Small intestine (tissue), 7 donors: ENCODE data around the gene GLDN. TPM values are rescaled to one million over a fixed set of nuclear protein-coding genes. Genes with fewer than 3 reads are reported as not detected.

ENCODE experiments used
- DNase-seq, 2 donors: peaks; one replicate each; pipeline versions ENCODE4 v3.0.0 to v3.0.0-alpha.2; 2013
- FAIRE-seq: peaks from 2 replicates; lab custom pipeline; 2012; peaks lifted over from hg19 to GRCh38; lab: Jason Lieb, UNC
- H3K27ac ChIP-seq, 3 donors: one replicate each; pipeline ENCODE4 v1.5.1; 2013; ENCODE audit warnings: low read length in 2 of 3, mild to moderate bottlenecking in 2 of 3, control low read depth in 1 of 3, inconsistent platforms in 1 of 3, low read depth in 1 of 3, moderate library complexity in 1 of 3
- H3K27me3 ChIP-seq, 3 donors: one replicate each; pipeline ENCODE4 v1.6.1; 2013; ENCODE audit warnings: low read length in 3 of 3, inconsistent platforms in 1 of 3; ENCODE audit not compliant: control insufficient read depth in 3 of 3, insufficient read depth in 3 of 3
- H3K36me3 ChIP-seq, 3 donors: one replicate each; pipeline ENCODE4 v1.6.1; 2013; ENCODE audit warnings: low read length in 3 of 3, inconsistent platforms in 1 of 3, low read depth in 1 of 3, mild to moderate bottlenecking in 1 of 3, moderate library complexity in 1 of 3; ENCODE audit not compliant: control insufficient read depth in 3 of 3, insufficient read depth in 2 of 3
- H3K4me1 ChIP-seq, 3 donors: one replicate each; pipeline ENCODE4 v1.6.1; 2013; ENCODE audit warnings: low read length in 2 of 3, inconsistent platforms in 1 of 3, low read depth in 1 of 3, mild to moderate bottlenecking in 1 of 3, moderate library complexity in 1 of 3; ENCODE audit not compliant: control insufficient read depth in 3 of 3, insufficient read depth in 2 of 3
- H3K4me3 ChIP-seq, 3 donors: one replicate each; pipeline ENCODE4 v1.5.1; 2013; ENCODE audit warnings: low read length in 3 of 3, control low read depth in 1 of 3, inconsistent platforms in 1 of 3, low read depth in 1 of 3, mild to moderate bottlenecking in 1 of 3, moderate library complexity in 1 of 3
- H3K9me3 ChIP-seq, 2 donors: one replicate each; pipeline ENCODE4 v1.6.1; 2013; ENCODE audit warnings: low read depth in 1 of 2, low read length in 1 of 2; ENCODE audit not compliant: control insufficient read depth in 2 of 2, insufficient read depth in 1 of 2
- WGBS, 3 donors: extraction: QIAGEN DNeasy Blood & Tissue Kit; methylation state at CpG; one replicate each; pipeline ENCODE4 v1.1.7; 2013; 5-methylcytosine and 5-hydroxymethylcytosine counted together
- polyA plus RNA-seq, 4 donors: library from polyadenylated mRNA; stranded (reverse) in 3 of 4; unstranded in 1 of 4; fragments of 200-250 nt in 3 of 4; fragments of 120-200 nt in 1 of 4; gene quantifications; one replicate each; pipeline versions ENCODE4 v1.2.1 to v1.2.3, GENCODE V29; 2013
- donor health status: healthy with polysubstance abuse.
- donor health status: control.
- donor health status: control.
- donor health status: Bipolar disorder and iron deficiency.
- donor health status: healthy.

GLDN gene
- polyA plus RNA-seq, 4 donors, result 0.43 to 0.87 (median 0.81) TPM; not detected in 1

- no peak overlapping the region for H3K4me3 ChIP-seq
- peak in 1 of 2 donors; percentile 69 for DNase-seq
- peak overlapping the region in 2 of 3 donors; percentile 19 to 58 for H3K27ac ChIP-seq
- no peaks in the 10 kb centered on the region for H3K9me3 ChIP-seq
- FAIRE-seq, result no peak
- no peaks in the 10 kb centered on the region for H3K36me3 ChIP-seq
- no peaks in the 10 kb centered on the region for H3K27me3 ChIP-seq
- 9 to 39% (median 16%) methylated on average over 2 of the region's 2 CpGs for WGBS, 3 donors
- peaks cover 0 to 43% (median 0%) of the 10 kb centered on the region in 3 donors for H3K4me1 ChIP-seq
These were observed 29.9 kb upstream of the GLDN start for GRCh38 chr15:51311510-51311909.

GRCh38 chr15:51312166-51313073 lies 29.0 kb upstream of the GLDN start:
- FAIRE-seq (no peak), DNase-seq (peak in 1 of 2 donors; percentile 39)
- Histone ChIP-seq H3K4me1 (peaks cover 0 to 49% (median 0%) of the 10 kb centered on the region in 3 donors), H3K9me3 (no peaks in the 10 kb centered on the region), H3K27ac (peak overlapping the region in 2 of 3 donors; percentile 50 to 58), H3K36me3 (no peaks in the 10 kb centered on the region), H3K27me3 (no peaks in the 10 kb centered on the region), H3K4me3 (no peak overlapping the region)
- WGBS, 3 donors, result 59 to 71% (median 63%) methylated on average over 8 of the region's 8 CpGs

- Histone ChIP-seq H3K27ac (peak overlapping the region in 1 of 3 donors; percentile 50), H3K9me3 (no peaks in the 10 kb centered on the region), H3K4me3 (no peak overlapping the region), H3K36me3 (no peaks in the 10 kb centered on the region), H3K27me3 (no peaks in the 10 kb centered on the region), H3K4me1 (peaks cover 0 to 54% (median 0%) of the 10 kb centered on the region in 3 donors)
- DNase-seq, result no peak
- FAIRE-seq, result no peak
These were observed 28.4 kb upstream of the GLDN start for GRCh38 chr15:51313074-51313393.

- no peaks in the 10 kb centered on the region for H3K9me3 ChIP-seq
- DNase-seq (no peak), FAIRE-seq (no peak)
- H3K27ac ChIP-seq, result peak overlapping the region in 1 of 3 donors; percentile 86
- H3K27me3 ChIP-seq, result no peaks in the 10 kb centered on the region
- no peaks in the 10 kb centered on the region for H3K36me3 ChIP-seq
- WGBS, 3 donors, result 80 to 89% (median 84%) methylated on average over 10 of the region's 10 CpGs
- H3K4me3 ChIP-seq, result no peak overlapping the region
- H3K4me1 ChIP-seq, result peaks cover 0 to 61% (median 0%) of the 10 kb centered on the region in 3 donors
These were observed 27.7 kb upstream of the GLDN start for GRCh38 chr15:51313644-51314280.

- peak in 1 of 2 donors; percentile 80 for DNase-seq
- H3K27me3 ChIP-seq, result no peaks in the 10 kb centered on the region
- H3K36me3 ChIP-seq, result no peaks in the 10 kb centered on the region
- H3K27ac ChIP-seq, result peak overlapping the region in 1 of 3 donors; percentile 86
- 70 to 77% (median 72%) methylated on average over 10 of the region's 10 CpGs for WGBS, 3 donors
- no peak for FAIRE-seq
- H3K4me3 ChIP-seq, result no peak overlapping the region
- H3K4me1 ChIP-seq, result peaks cover 0 to 68% (median 0%) of the 10 kb centered on the region in 3 donors
- no peaks in the 10 kb centered on the region for H3K9me3 ChIP-seq
These were observed 26.8 kb upstream of the GLDN start for GRCh38 chr15:51314391-51315337.

GRCh38 chr15:51315726-51316125 lies 25.7 kb upstream of the GLDN start:
- H3K9me3 ChIP-seq, result no peaks in the 10 kb centered on the region
- peaks cover 0 to 68% (median 0%) of the 10 kb centered on the region in 3 donors for H3K4me1 ChIP-seq
- peak overlapping the region in 1 of 3 donors; percentile 83 for H3K27ac ChIP-seq
- DNase-seq, result no peak
- H3K36me3 ChIP-seq, result no peaks in the 10 kb centered on the region
- WGBS, 3 donors, result 86 to 90% (median 86%) methylated on average over 7 of the region's 7 CpGs
- no peaks in the 10 kb centered on the region for H3K27me3 ChIP-seq
- FAIRE-seq, result no peak
- H3K4me3 ChIP-seq, result no peak overlapping the region

GRCh38 chr15:51316636-51317035 lies 24.8 kb upstream of the GLDN start:
- 78 to 86% (median 81%) methylated on average over 1 of the region's 1 CpG for WGBS, 3 donors

More at GRCh38 chr15:51316636-51317035, 24.8 kb upstream of the GLDN start:
- Histone ChIP-seq H3K36me3 (no peaks in the 10 kb centered on the region), H3K27me3 (no peaks in the 10 kb centered on the region), H3K4me1 (peaks cover 0 to 67% (median 0%) of the 10 kb centered on the region in 3 donors), H3K27ac (peak overlapping the region in 1 of 3 donors; percentile 83), H3K4me3 (no peak overlapping the region), H3K9me3 (no peaks in the 10 kb centered on the region)
- DNase-seq (no peak), FAIRE-seq (no peak)
